DND-41 (cell line): Measurements from ENCODE around the gene TEF.
"Not testable (repeated sequence)": the region's sequence is repeated elsewhere in the genome, so short reads cannot be mapped to it uniquely, and the experiment has no call there.

Source experiments
- CTCF ChIP-seq: IDR thresholded peaks from 2 replicates; pipeline ENCODE4 v1.5.1; 2012; ENCODE audit warnings: borderline replicate concordance, low read length, moderate library complexity, mild to moderate bottlenecking; ENCODE audit not compliant: poor library complexity, severe bottlenecking; ENCODE audit errors: extremely low read depth
- EZH2 ChIP-seq: IDR thresholded peaks from 3 replicates; pipeline ENCODE4 v1.6.1; 2012; ENCODE audit warnings: borderline replicate concordance, low read depth, mild to moderate bottlenecking, moderate library complexity, low read length, inconsistent platforms; ENCODE audit not compliant: severe bottlenecking

GRCh38 chr22:41434361-41435003 is 52.7 kb downstream of the TEF start:
- TF ChIP-seq CTCF, EZH2: not testable (repeated sequence)
